ENCODE measurements around the gene WDFY4.

- TF ChIP-seq, protein P1, sequence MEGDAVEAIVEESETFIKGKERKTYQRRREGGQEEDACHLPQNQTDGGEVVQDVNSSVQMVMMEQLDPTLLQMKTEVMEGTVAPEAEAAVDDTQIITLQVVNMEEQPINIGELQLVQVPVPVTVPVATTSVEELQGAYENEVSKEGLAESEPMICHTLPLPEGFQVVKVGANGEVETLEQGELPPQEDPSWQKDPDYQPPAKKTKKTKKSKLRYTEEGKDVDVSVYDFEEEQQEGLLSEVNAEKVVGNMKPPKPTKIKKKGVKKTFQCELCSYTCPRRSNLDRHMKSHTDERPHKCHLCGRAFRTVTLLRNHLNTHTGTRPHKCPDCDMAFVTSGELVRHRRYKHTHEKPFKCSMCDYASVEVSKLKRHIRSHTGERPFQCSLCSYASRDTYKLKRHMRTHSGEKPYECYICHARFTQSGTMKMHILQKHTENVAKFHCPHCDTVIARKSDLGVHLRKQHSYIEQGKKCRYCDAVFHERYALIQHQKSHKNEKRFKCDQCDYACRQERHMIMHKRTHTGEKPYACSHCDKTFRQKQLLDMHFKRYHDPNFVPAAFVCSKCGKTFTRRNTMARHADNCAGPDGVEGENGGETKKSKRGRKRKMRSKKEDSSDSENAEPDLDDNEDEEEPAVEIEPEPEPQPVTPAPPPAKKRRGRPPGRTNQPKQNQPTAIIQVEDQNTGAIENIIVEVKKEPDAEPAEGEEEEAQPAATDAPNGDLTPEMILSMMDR (conservative IDR thresholded peaks at IDR 0.05; ENCODE audit: low read length): no peak
- TF ChIP-seq EZH2phosphoT487 (IDR thresholded peaks at IDR 0.05; ENCODE audit: borderline replicate concordance): no peak
These were observed 59.9 kb downstream of the WDFY4 start for GRCh38 chr10:48744587-48744986.
